Brain microvascular endothelial cell (primary cell): ENCODE results near the gene AATK.

ENCODE experiments used
- DNase-seq: peaks from one replicate; pipeline ENCODE4 v3.0.0-alpha.2; 2020
- H3K27ac ChIP-seq: fragments of 250-450 bp; sonication (Bioruptor Pico); 2 replicates; pipeline ENCODE4 v1.5.1; 2020; ENCODE audit warnings: mild to moderate bottlenecking, moderate library complexity
- H3K27me3 ChIP-seq: fragments of 250-450 bp; sonication (Bioruptor Pico); replicated peaks from 2 replicates; pipeline ENCODE4 v1.5.1; 2020; ENCODE audit warnings: mild to moderate bottlenecking
- H3K36me3 ChIP-seq: fragments of 250-450 bp; sonication (Bioruptor Pico); replicated peaks from 2 replicates; pipeline ENCODE4 v1.5.1; 2020; ENCODE audit warnings: mild to moderate bottlenecking
- H3K4me3 ChIP-seq: 2 replicates; pipeline ENCODE4 v1.5.1; 2011; ENCODE audit warnings: low read depth, mild to moderate bottlenecking, control low read depth, low read length, moderate library complexity
- CTCF ChIP-seq: IDR thresholded peaks from 2 replicates; pipeline ENCODE4 v1.5.1; 2011; ENCODE audit warnings: low read depth, mild to moderate bottlenecking, moderate library complexity, low read length, control low read depth, inconsistent platforms; ENCODE audit errors: missing control alignments
- in situ Hi-C: cut with HindIII; loops from 2 replicates; pipeline ENCODE4 v1.10.0; 2017; ENCODE audit warnings: low sequenced_read_pairs, low pct_ligation_motif_present

Gene AATK

GRCh38 chr17:81097134-81097942 lies 68.7 kb downstream of the AATK start:
- in situ Hi-C loops = no loop called here
- H3K4me3 ChIP-seq = peak overlapping the region; percentile 42
- peak; percentile 78 for TF ChIP-seq CTCF
- peak; percentile 80 for DNase-seq
- H3K27me3 ChIP-seq = no peaks in the 10 kb centered on the region
- no peaks in the 10 kb centered on the region for H3K36me3 ChIP-seq
- peak overlapping the region; percentile 76 for H3K27ac ChIP-seq

GRCh38 chr17:81096741-81097133 lies 69.3 kb downstream of the AATK start:
- no peak for DNase-seq
- in situ Hi-C loops = no loop called here
- H3K4me3 ChIP-seq = no peak overlapping the region

GRCh38 chr17:81095383-81095762 lies 70.6 kb downstream of the AATK start:
- Histone ChIP-seq H3K27me3 (no peaks in the 10 kb centered on the region), H3K4me3 (peak overlapping the region; percentile 34), H3K27ac (peak overlapping the region; percentile 91), H3K36me3 (no peaks in the 10 kb centered on the region)
- in situ Hi-C loops = no loop called here
- no peak for DNase-seq
- TF ChIP-seq CTCF = no peak

More at GRCh38 chr17:81096741-81097133, 69.3 kb downstream of the AATK start:
- Histone ChIP-seq H3K27me3 (no peaks in the 10 kb centered on the region), H3K36me3 (no peaks in the 10 kb centered on the region), H3K27ac (peak overlapping the region; percentile 76)
- no peak for TF ChIP-seq CTCF

- no peaks in the 10 kb centered on the region for H3K36me3 ChIP-seq
- peak overlapping the region; percentile 34 for H3K4me3 ChIP-seq
- peak overlapping the region; percentile 91 for H3K27ac ChIP-seq
- no peaks in the 10 kb centered on the region for H3K27me3 ChIP-seq
- DNase-seq = peak; percentile 100
- TF ChIP-seq CTCF = peak; percentile 35
- in situ Hi-C loops = no loop called here
Measured at GRCh38 chr17:81094509-81095382, 71.3 kb downstream of the AATK start.

GRCh38 chr17:81093619-81094508 lies 72.2 kb downstream of the AATK start:
- H3K27ac ChIP-seq = peak overlapping the region; percentile 67
- no peaks in the 10 kb centered on the region for H3K36me3 ChIP-seq
- no peak overlapping the region for H3K4me3 ChIP-seq
- no peak for TF ChIP-seq CTCF
- no peak for DNase-seq
- no peaks in the 10 kb centered on the region for H3K27me3 ChIP-seq
- in situ Hi-C loops = no loop called here
